GM12878 (cell line): ENCODE measurements around the gene BNIP5. TPM values are rescaled to one million over a fixed set of nuclear protein-coding genes. Genes with fewer than 3 reads are reported as not detected.

Source experiments
- ATAC-seq: fragments of 200-7000 bp; cut with Tn5 transposase; 3 replicates; pipeline ENCODE4 v1.9.1; 2020; ENCODE audit warnings: mild to moderate bottlenecking, moderate library complexity
- BruUV-seq: library from RNA; stranded (reverse); fragments of 400-500 nt; replicated peaks from 2 replicates; lab custom pipeline; 2021; lab: Mats Ljungman, UMichigan
- CTCF ChIA-PET: fragments of 300-600 bp; sonication (Branson Sonifier 250); formaldehyde crosslinking; extraction: SDS; loops from one replicate; lab custom pipeline; 2021; ENCODE audit warnings: inconsistent platforms; lab: Yijun Ruan, JAX
- POLR2A ChIA-PET: fragments of 350-600 bp; formaldehyde crosslinking; extraction: SDS; loops from one replicate; lab custom pipeline; 2021; ENCODE audit warnings: inconsistent platforms; lab: Charles Lee
- RAD21 ChIA-PET: fragments of 300-600 bp; sonication (Branson Sonifier 250); formaldehyde crosslinking; loops from one replicate; lab custom pipeline; 2023; ENCODE audit warnings: antibody characterized with exemption; ENCODE audit not compliant: unreplicated experiment; lab: Charles Lee
- SMC1A ChIA-PET: fragments of 300-600 bp; sonication (Branson Sonifier 250); formaldehyde crosslinking; loops from one replicate; lab custom pipeline; 2023; ENCODE audit not compliant: unreplicated experiment, uncharacterized antibody; lab: Charles Lee
- DNase-seq: peaks from one replicate; pipeline ENCODE4 v3.0.0-alpha.2; 2011; ENCODE audit warnings: low read depth, low spot score
- FAIRE-seq: peaks from 3 replicates; lab custom pipeline; 2011; peaks lifted over from hg19 to GRCh38; lab: Jason Lieb, UNC
- H2AFZ ChIP-seq: 2 replicates; pipeline ENCODE4 v1.6.0; 2011; ENCODE audit warnings: low read depth, low read length, control low read depth; ENCODE audit not compliant: control insufficient read depth
- H3K27ac ChIP-seq: 2 replicates; pipeline ENCODE4 v1.5.1; 2011; ENCODE audit warnings: control low read depth; ENCODE audit not compliant: control insufficient read depth, insufficient read depth
- H3K27me3 ChIP-seq, 2 experiments: replicated peaks in 1 of 2; 2 replicates each; pipeline versions ENCODE4 v1.6.0 to v1.6.1; 2011; ENCODE audit warnings: low read length in 1 of 2; ENCODE audit not compliant: control insufficient read depth in 2 of 2, insufficient read depth in 2 of 2
- H3K36me3 ChIP-seq, 2 experiments: 2 replicates each; pipeline ENCODE4 v1.5.1; 2011; ENCODE audit warnings: low read length in 1 of 2; ENCODE audit not compliant: control insufficient read depth in 2 of 2, insufficient read depth in 2 of 2
- H3K4me1 ChIP-seq: 2 replicates; pipeline ENCODE4 v1.6.1; 2011; ENCODE audit warnings: mild to moderate bottlenecking, low read length, moderate library complexity, mixed read lengths; ENCODE audit not compliant: control insufficient read depth, insufficient read depth
- H3K4me2 ChIP-seq: 2 replicates; pipeline ENCODE4 v1.6.0; 2011; ENCODE audit warnings: control low read depth; ENCODE audit not compliant: control insufficient read depth, insufficient read depth
- H3K4me3 ChIP-seq: fragments of 200-600 bp; sonication (generic); 2 replicates; pipeline ENCODE4 v1.5.1; 2016
- H3K79me2 ChIP-seq: 2 replicates; pipeline ENCODE4 v1.6.0; 2011; ENCODE audit warnings: low read length; ENCODE audit not compliant: control insufficient read depth, insufficient read depth
- H3K9ac ChIP-seq: 2 replicates; pipeline ENCODE4 v1.8.0; 2011; ENCODE audit warnings: low read length, control low read depth, mixed read lengths; ENCODE audit not compliant: control insufficient read depth, insufficient read depth
- H3K9me3 ChIP-seq: replicated peaks from 3 replicates; pipeline ENCODE4 v1.5.1; 2011; ENCODE audit warnings: mild to moderate bottlenecking, low read length; ENCODE audit not compliant: control insufficient read depth, insufficient read depth
- H4K20me1 ChIP-seq: 2 replicates; pipeline ENCODE4 v1.6.0; 2011; ENCODE audit not compliant: control insufficient read depth, insufficient read depth
- CBFB ChIP-seq: IDR thresholded peaks from 2 replicates; pipeline ENCODE4 v1.6.1; 2016; ENCODE audit warnings: antibody characterized with exemption, low read depth
- CEBPB ChIP-seq, 2 experiments: fragments of 150-350 bp in 1 of 2; IDR thresholded peaks; 2 replicates each; pipeline ENCODE4 v1.6.1; 2012 to 2014; ENCODE audit warnings: low read depth in 2 of 2, low read length in 2 of 2, borderline replicate concordance in 1 of 2, inconsistent platforms in 1 of 2
- FOXK2 ChIP-seq: fragments of 450-650 bp; IDR thresholded peaks from 2 replicates; pipeline ENCODE4 v1.6.1; 2017; ENCODE audit warnings: mild to moderate bottlenecking, moderate library complexity
- MYB ChIP-seq: fragments of 150-350 bp; IDR thresholded peaks from 2 replicates; pipeline ENCODE4 v1.6.1; 2014; ENCODE audit warnings: mild to moderate bottlenecking, low read depth, low read length, borderline replicate concordance
- NFXL1 ChIP-seq: fragments of 450-650 bp; IDR thresholded peaks from 2 replicates; pipeline ENCODE4 v1.6.1; 2017; ENCODE audit warnings: antibody characterized with exemption, mild to moderate bottlenecking, borderline replicate concordance
- NRF1 ChIP-seq: conservative IDR thresholded peaks from 2 replicates; pipeline ENCODE4 v1.6.1; 2011; ENCODE audit warnings: mild to moderate bottlenecking, low read depth, low read length, improper control_type of control experiment
- PAX5 ChIP-seq: IDR thresholded peaks from 2 replicates; pipeline ENCODE4 v1.6.1; 2011; ENCODE audit warnings: low read depth, low read length, borderline replicate concordance
- SP1 ChIP-seq: IDR thresholded peaks from one replicate; pipeline ENCODE4 v1.6.1; 2011; ENCODE audit warnings: low read depth, low read length
- STAT1 ChIP-seq: fragments of 450-650 bp; conservative IDR thresholded peaks from 2 replicates; pipeline ENCODE4 v1.6.1; 2014; ENCODE audit warnings: antibody characterized with exemption, mild to moderate bottlenecking
- STAT3 ChIP-seq: IDR thresholded peaks from 2 replicates; pipeline ENCODE4 v1.6.1; 2011; ENCODE audit warnings: low read depth, low read length, improper control_type of control experiment
- ZZZ3 ChIP-seq: IDR thresholded peaks from 2 replicates; pipeline ENCODE4 v1.6.1; 2011; ENCODE audit warnings: low read depth; ENCODE audit not compliant: control insufficient read depth, insufficient read length
- WGBS: methylation state at CpG from one replicate; pipeline ENCODE4 v1.1.6; 2016; ENCODE audit warnings: low lambda C conversion rate; ENCODE audit not compliant: insufficient replicate concordance, insufficient coverage; ENCODE audit errors: missing lambda C conversion rate; 5-methylcytosine and 5-hydroxymethylcytosine counted together
- in situ Hi-C: fragments of 300-500 bp; cut with MboI; formaldehyde crosslinking; loops from 9 replicates; pipeline ENCODE4 v1.14.3; 2018; ENCODE audit warnings: mixed read lengths
- intact Hi-C: fragments of 100-400 bp; cut with micrococcal nuclease; formaldehyde crosslinking; loops from one replicate; pipeline ENCODE4 v1.14.2; 2022; ENCODE audit not compliant: unreplicated experiment
- polyA plus RNA-seq, 11 experiments: library from polyadenylated mRNA; depleted of rRNA in 4 of 11; unstranded in 6 of 11; stranded (reverse) in 5 of 11; fragments of >200 nt; fragmentation: Nextera tagmentation in 4 of 11; fragmentation: Illumina TruSeq in 1 of 11; extraction: Ambion mirVana in 4 of 11; extraction: Trizol in 1 of 11; gene quantifications; 1 replicate in 1 of 11; 2 replicates in 10 of 11; pipeline versions ENCODE4 v1.2.1 to v1.2.3, GENCODE V29; 2011 to 2016; ENCODE audit warnings: inconsistent platforms in 2 of 11, missing spikeins in 2 of 11, low read depth in 1 of 11
- total RNA-seq, 4 experiments: library from RNA; depleted of rRNA in 3 of 4; stranded (reverse); fragments of >200 nt in 3 of 4; fragmentation: Illumina TruSeq in 1 of 4; extraction: Trizol in 1 of 4; gene quantifications; 2 replicates each; pipeline versions ENCODE4 v1.2.1 to v1.2.3, GENCODE V29; 2013 to 2021
- TF ChIP-seq, protein P1 (sequence below): fragments of 450-650 bp; IDR thresholded peaks from 2 replicates; pipeline ENCODE4 v1.6.1; 2016; ENCODE audit warnings: mild to moderate bottlenecking, moderate library complexity, borderline replicate concordance
- TF ChIP-seq, protein P2 (sequence below): fragments of 450-650 bp; IDR thresholded peaks from 2 replicates; pipeline ENCODE4 v1.6.1; 2018; ENCODE audit warnings: mild to moderate bottlenecking, low read depth, moderate library complexity; ENCODE audit not compliant: partially characterized antibody
- TF ChIP-seq, protein P3 (sequence below), 3 experiments: IDR thresholded peaks in 2 of 3; conservative IDR thresholded peaks in 1 of 3; 2 replicates each; pipeline ENCODE4 v1.5.1; 2011; ENCODE audit warnings: low read depth in 3 of 3, low read length in 3 of 3, mild to moderate bottlenecking in 3 of 3, control low read depth in 2 of 3, moderate library complexity in 2 of 3, inconsistent platforms in 1 of 3, mixed read lengths in 1 of 3; ENCODE audit not compliant: control insufficient read depth in 2 of 3, insufficient read depth in 1 of 3; ENCODE audit errors: extremely low read depth in 1 of 3

The BNIP5 gene
- total and polyA plus RNA-seq, 10 of the 15 experiments (the other 5 are each of a cell fraction or from before 2014, with no cell fraction given): 0.02 to 0.68 (median 0.05) TPM; not detected in 2

DNA sequence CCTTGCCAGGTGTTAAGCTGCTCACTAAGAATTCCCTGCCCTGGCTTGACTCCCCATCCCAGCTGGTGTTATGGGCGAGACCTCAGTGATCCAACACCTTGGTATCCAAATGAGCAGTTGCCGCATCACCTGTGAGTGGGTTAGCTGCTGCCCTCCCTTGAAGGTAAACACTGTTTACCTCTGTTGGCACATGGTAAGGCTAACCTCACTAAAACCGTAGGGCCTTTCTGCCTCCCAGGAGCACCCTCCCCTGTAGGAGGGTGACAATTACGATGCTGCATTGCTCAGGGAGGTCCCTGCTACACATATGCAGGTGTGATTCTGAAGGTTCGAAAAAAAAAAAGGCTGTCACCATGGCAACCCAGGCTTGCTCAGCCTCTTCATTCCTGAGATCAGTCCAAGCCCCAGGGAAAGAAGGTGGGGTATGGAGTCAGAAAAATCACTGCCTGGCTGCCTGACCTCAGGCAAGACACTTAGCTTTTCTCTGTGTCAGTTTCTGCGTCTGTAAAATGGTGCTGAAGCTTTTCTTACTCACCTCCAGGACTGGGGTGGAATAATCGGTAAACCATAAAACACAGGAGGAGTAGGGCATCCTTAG is 47.3 kb downstream of the BNIP5 start (continued):
- TF ChIP-seq, protein P1, sequence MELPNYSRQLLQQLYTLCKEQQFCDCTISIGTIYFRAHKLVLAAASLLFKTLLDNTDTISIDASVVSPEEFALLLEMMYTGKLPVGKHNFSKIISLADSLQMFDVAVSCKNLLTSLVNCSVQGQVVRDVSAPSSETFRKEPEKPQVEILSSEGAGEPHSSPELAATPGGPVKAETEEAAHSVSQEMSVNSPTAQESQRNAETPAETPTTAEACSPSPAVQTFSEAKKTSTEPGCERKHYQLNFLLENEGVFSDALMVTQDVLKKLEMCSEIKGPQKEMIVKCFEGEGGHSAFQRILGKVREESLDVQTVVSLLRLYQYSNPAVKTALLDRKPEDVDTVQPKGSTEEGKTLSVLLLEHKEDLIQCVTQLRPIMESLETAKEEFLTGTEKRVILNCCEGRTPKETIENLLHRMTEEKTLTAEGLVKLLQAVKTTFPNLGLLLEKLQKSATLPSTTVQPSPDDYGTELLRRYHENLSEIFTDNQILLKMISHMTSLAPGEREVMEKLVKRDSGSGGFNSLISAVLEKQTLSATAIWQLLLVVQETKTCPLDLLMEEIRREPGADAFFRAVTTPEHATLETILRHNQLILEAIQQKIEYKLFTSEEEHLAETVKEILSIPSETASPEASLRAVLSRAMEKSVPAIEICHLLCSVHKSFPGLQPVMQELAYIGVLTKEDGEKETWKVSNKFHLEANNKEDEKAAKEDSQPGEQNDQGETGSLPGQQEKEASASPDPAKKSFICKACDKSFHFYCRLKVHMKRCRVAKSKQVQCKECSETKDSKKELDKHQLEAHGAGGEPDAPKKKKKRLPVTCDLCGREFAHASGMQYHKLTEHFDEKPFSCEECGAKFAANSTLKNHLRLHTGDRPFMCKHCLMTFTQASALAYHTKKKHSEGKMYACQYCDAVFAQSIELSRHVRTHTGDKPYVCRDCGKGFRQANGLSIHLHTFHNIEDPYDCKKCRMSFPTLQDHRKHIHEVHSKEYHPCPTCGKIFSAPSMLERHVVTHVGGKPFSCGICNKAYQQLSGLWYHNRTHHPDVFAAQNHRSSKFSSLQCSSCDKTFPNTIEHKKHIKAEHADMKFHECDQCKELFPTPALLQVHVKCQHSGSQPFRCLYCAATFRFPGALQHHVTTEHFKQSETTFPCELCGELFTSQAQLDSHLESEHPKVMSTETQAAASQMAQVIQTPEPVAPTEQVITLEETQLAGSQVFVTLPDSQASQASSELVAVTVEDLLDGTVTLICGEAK: no peak
- TF ChIP-seq PAX5 (no peak), CEBPB (IDR thresholded peaks at IDR 0.05; ENCODE audit: borderline replicate concordance in 1 of 2, low read depth in 2 of 2, low read length in 2 of 2) (no peak), SP1 (no peak), ZZZ3 (no peak), STAT1 (no peak)

DNA sequence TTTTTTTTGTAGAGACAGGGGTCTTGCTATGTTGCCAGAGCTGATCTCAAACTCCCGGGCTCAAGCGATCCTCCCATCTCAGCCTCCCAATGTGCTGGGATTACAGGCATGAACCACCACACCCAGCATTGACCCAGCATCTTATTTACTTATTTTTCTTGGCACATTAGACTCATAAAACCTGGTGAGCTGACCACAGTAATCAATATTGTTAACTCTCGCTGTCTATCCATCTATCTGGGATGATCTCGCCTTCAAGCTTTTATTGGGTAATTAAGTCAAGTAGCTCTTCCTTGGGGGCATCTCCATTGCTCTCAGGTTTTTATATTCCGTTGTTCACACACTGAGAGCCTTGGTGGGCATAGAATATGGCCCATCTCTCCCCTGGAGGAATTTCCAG is 49.8 kb downstream of the BNIP5 start:
- no TSS peak for BruUV-seq
- no peaks in the 10 kb centered on the region for H4K20me1 ChIP-seq
- ChIA-PET CTCF (interaction anchor here (1.0 to 1.7 kb wide), 3 partner anchors 10 to 259 kb away, joined by 3 to 5 read pairs (median 3); partner anchors contain the start of gene MAPK14), RAD21 (no interaction called here), SMC1A (interaction anchor here (0.6 to 1.8 kb wide), 3 partner anchors 10 to 60 kb away, joined by 3 read pairs; no protein-coding TSS in a partner anchor), POLR2A (no interaction called here)
- no peak overlapping the region for H3K9ac ChIP-seq
- H3K9me3 ChIP-seq: no peaks in the 10 kb centered on the region
- H3K27ac ChIP-seq: no peak overlapping the region
- FAIRE-seq (no peak), ATAC-seq (no peak), DNase-seq (no peak)
- 46% methylated on average over 5 of the region's 5 CpGs for whole genome bisulfite sequencing
- H3K79me2 ChIP-seq: no peaks in the 10 kb centered on the region
- H3K36me3 ChIP-seq: no peaks in the 10 kb centered on the region
- H3K4me3 ChIP-seq: no peak overlapping the region
- H3K4me2 ChIP-seq: no peak overlapping the region
- H2AFZ ChIP-seq: no peak overlapping the region
- in situ Hi-C loops: no loop called here
- peaks cover 0 to 11% of the 10 kb centered on the region in 2 experiments; a peak in 3 of 4 replicates for H3K27me3 ChIP-seq
- no peaks in the 10 kb centered on the region for H3K4me1 ChIP-seq
- intact Hi-C loops: no loop called here
- TF ChIP-seq, protein P2, sequence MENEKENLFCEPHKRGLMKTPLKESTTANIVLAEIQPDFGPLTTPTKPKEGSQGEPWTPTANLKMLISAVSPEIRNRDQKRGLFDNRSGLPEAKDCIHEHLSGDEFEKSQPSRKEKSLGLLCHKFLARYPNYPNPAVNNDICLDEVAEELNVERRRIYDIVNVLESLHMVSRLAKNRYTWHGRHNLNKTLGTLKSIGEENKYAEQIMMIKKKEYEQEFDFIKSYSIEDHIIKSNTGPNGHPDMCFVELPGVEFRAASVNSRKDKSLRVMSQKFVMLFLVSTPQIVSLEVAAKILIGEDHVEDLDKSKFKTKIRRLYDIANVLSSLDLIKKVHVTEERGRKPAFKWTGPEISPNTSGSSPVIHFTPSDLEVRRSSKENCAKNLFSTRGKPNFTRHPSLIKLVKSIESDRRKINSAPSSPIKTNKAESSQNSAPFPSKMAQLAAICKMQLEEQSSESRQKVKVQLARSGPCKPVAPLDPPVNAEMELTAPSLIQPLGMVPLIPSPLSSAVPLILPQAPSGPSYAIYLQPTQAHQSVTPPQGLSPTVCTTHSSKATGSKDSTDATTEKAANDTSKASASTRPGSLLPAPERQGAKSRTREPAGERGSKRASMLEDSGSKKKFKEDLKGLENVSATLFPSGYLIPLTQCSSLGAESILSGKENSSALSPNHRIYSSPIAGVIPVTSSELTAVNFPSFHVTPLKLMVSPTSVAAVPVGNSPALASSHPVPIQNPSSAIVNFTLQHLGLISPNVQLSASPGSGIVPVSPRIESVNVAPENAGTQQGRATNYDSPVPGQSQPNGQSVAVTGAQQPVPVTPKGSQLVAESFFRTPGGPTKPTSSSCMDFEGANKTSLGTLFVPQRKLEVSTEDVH: no peak
- TF ChIP-seq, protein P3, sequence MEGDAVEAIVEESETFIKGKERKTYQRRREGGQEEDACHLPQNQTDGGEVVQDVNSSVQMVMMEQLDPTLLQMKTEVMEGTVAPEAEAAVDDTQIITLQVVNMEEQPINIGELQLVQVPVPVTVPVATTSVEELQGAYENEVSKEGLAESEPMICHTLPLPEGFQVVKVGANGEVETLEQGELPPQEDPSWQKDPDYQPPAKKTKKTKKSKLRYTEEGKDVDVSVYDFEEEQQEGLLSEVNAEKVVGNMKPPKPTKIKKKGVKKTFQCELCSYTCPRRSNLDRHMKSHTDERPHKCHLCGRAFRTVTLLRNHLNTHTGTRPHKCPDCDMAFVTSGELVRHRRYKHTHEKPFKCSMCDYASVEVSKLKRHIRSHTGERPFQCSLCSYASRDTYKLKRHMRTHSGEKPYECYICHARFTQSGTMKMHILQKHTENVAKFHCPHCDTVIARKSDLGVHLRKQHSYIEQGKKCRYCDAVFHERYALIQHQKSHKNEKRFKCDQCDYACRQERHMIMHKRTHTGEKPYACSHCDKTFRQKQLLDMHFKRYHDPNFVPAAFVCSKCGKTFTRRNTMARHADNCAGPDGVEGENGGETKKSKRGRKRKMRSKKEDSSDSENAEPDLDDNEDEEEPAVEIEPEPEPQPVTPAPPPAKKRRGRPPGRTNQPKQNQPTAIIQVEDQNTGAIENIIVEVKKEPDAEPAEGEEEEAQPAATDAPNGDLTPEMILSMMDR (IDR thresholded peaks at IDR 0.05 in 2 of 3, conservative IDR thresholded peaks at IDR 0.05 in 1 of 3; ENCODE audit: control insufficient read depth in 2 of 3, extremely low read depth in 1 of 3, insufficient read depth in 1 of 3, low read depth in 3 of 3, low read length in 3 of 3): no peak
- TF ChIP-seq MYB: no peak
- no peak for TF ChIP-seq STAT3
- TF ChIP-seq NRF1: no peak
- no peak for TF ChIP-seq FOXK2
- no peak for TF ChIP-seq CBFB
- TF ChIP-seq NFXL1: no peak
